HEK293T (cell line): ENCODE measurements around the gene PITPNM3.

Experiments
- ARNT ChIP-seq: fragments of 450-650 bp; IDR thresholded peaks from 2 replicates; pipeline ENCODE4 v1.6.1; 2017; ENCODE audit warnings: mild to moderate bottlenecking
- BHLHE40 ChIP-seq: fragments of 450-650 bp; IDR thresholded peaks from 2 replicates; pipeline ENCODE4 v1.6.1; 2016; ENCODE audit warnings: mild to moderate bottlenecking, moderate library complexity, borderline replicate concordance
- ELF4 ChIP-seq: fragments of 450-650 bp; IDR thresholded peaks from 2 replicates; pipeline ENCODE4 v1.6.1; 2017; ENCODE audit warnings: antibody characterized with exemption
- FOXA1 ChIP-seq: fragments of 450-650 bp; IDR thresholded peaks from 2 replicates; pipeline ENCODE4 v1.6.1; 2016; ENCODE audit warnings: mild to moderate bottlenecking
- FOXK2 ChIP-seq: fragments of 450-650 bp; IDR thresholded peaks from 2 replicates; pipeline ENCODE4 v1.6.1; 2016; ENCODE audit warnings: mild to moderate bottlenecking
- FOXM1 ChIP-seq: fragments of 450-650 bp; IDR thresholded peaks from 2 replicates; pipeline ENCODE4 v1.6.1; 2017; ENCODE audit warnings: mild to moderate bottlenecking, borderline replicate concordance
- HDGF ChIP-seq: fragments of 450-650 bp; IDR thresholded peaks from 2 replicates; pipeline ENCODE4 v1.6.1; 2017; ENCODE audit warnings: antibody characterized with exemption, borderline replicate concordance
- L3MBTL2 ChIP-seq: fragments of 450-650 bp; conservative IDR thresholded peaks from 2 replicates; pipeline ENCODE4 v1.6.1; 2016; ENCODE audit warnings: mild to moderate bottlenecking
- LEF1 ChIP-seq: fragments of 450-650 bp; IDR thresholded peaks from 2 replicates; pipeline ENCODE4 v1.6.1; 2017; ENCODE audit warnings: mild to moderate bottlenecking, borderline replicate concordance
- SP1 ChIP-seq: fragments of 450-650 bp; IDR thresholded peaks from 2 replicates; pipeline ENCODE4 v1.6.1; 2017
- SUZ12 ChIP-seq: fragments of 450-650 bp; IDR thresholded peaks from 2 replicates; pipeline ENCODE4 v1.6.1; 2016; ENCODE audit warnings: mild to moderate bottlenecking
- TARDBP ChIP-seq: fragments of 450-650 bp; IDR thresholded peaks from 2 replicates; pipeline ENCODE4 v1.6.1; 2016
- ZNF384 ChIP-seq: fragments of 450-650 bp; IDR thresholded peaks from 2 replicates; pipeline ENCODE4 v1.6.1; 2016
- TF ChIP-seq, protein P1 (sequence below): fragments of 450-650 bp; IDR thresholded peaks from 2 replicates; pipeline ENCODE4 v1.6.1; 2016

DNA sequence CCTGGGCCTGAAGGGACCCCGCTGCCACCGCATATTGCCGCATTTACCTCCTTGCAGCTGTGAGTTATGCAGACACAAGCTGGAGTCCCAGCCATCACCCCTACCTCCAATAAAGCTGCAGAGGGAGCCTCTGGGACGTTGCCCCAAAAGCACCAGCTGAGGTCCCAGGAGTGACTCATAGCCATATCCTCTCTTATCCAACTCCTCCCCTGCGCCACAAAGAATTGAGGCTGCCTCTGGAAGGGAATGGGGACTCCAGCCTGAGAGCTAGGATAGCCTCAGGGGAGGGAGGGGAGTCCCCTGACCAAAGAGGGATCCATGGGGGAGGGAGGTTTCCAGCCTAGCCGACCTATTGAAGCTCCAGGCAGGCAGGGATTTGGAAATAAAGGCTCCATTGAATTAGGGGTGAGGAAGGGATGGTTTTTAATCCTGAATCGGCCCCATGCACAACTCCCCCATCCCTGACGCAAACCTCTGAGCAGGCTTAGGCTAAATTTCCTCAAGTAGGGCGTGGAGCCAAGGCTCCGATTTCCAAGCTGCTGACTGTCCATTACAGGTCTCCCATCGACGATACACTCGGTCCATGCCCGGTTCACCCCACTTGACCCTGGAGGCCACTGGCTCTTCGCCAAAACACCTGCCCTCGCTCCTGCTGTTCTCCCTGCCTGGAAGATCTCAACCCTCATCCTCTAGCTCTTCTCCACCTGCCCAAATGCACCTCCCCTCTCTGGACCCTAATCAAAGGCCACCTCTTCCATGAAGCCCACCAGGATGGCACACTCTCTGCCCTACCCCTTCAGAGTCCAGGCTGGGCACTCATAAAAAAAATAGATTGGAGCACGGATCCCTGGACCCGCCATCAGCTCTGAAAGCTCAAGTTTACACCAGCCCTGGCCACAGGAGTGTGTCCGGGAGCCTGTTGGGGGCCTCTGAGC, 84.6 kb downstream of the PITPNM3 start:
- TF ChIP-seq SUZ12 (no peak), LEF1 (no peak), SP1 (no peak), FOXM1 (no peak), FOXK2 (no peak), ELF4 (no peak), ARNT (no peak), FOXA1 (no peak), ZNF384 (no peak), TARDBP (no peak), BHLHE40 (no peak), HDGF (no peak), L3MBTL2 (no peak)
- TF ChIP-seq, protein P1, sequence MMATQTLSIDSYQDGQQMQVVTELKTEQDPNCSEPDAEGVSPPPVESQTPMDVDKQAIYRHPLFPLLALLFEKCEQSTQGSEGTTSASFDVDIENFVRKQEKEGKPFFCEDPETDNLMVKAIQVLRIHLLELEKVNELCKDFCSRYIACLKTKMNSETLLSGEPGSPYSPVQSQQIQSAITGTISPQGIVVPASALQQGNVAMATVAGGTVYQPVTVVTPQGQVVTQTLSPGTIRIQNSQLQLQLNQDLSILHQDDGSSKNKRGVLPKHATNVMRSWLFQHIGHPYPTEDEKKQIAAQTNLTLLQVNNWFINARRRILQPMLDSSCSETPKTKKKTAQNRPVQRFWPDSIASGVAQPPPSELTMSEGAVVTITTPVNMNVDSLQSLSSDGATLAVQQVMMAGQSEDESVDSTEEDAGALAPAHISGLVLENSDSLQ = no peak
